Liver (tissue), 9 donors: ENCODE data around the gene MCF2L2. TPM values are rescaled to one million over a fixed set of nuclear protein-coding genes. Genes with fewer than 3 reads are reported as not detected.

Experiments used
- DNase-seq: peaks from one replicate; pipeline ENCODE4 v3.0.0-alpha.2; 2017; ENCODE audit warnings: low spot score
- H3K27ac ChIP-seq, 2 donors: one replicate each; pipeline ENCODE4 v1.7.0; 2013; ENCODE audit warnings: inconsistent platforms in 2 of 2, low read length in 2 of 2, control low read depth in 1 of 2, low read depth in 1 of 2, mild to moderate bottlenecking in 1 of 2
- H3K27me3 ChIP-seq, 4 donors: one replicate each; pipeline versions ENCODE4 v1.6.1 to v1.7.0; 2013; ENCODE audit warnings: low read length in 3 of 4, inconsistent platforms in 1 of 4, mild to moderate bottlenecking in 1 of 4, moderate library complexity in 1 of 4; ENCODE audit not compliant: control insufficient read depth in 4 of 4, insufficient read depth in 4 of 4
- H3K36me3 ChIP-seq, 4 donors: one replicate each; pipeline versions ENCODE4 v1.6.1 to v1.7.0; 2013; ENCODE audit warnings: low read length in 3 of 4, mild to moderate bottlenecking in 3 of 4, low read depth in 1 of 4, moderate library complexity in 1 of 4; ENCODE audit not compliant: control insufficient read depth in 4 of 4, insufficient read depth in 3 of 4
- H3K4me1 ChIP-seq, 4 donors: one replicate each; pipeline versions ENCODE4 v1.6.1 to v1.7.0; 2013; ENCODE audit warnings: low read length in 3 of 4, mild to moderate bottlenecking in 3 of 4, moderate library complexity in 1 of 4; ENCODE audit not compliant: control insufficient read depth in 4 of 4, insufficient read depth in 4 of 4
- H3K4me3 ChIP-seq, 3 donors: one replicate each; pipeline versions ENCODE4 v1.6.1 to v1.7.0; 2013; ENCODE audit warnings: low read length in 3 of 3, control low read depth in 1 of 3, low read depth in 1 of 3, mild to moderate bottlenecking in 1 of 3
- H3K9ac ChIP-seq, 2 donors: one replicate each; pipeline ENCODE4 v1.7.0; 2013; ENCODE audit warnings: low read length in 2 of 2, mild to moderate bottlenecking in 2 of 2, moderate library complexity in 2 of 2, control low read depth in 1 of 2, low read depth in 1 of 2
- H3K9me3 ChIP-seq, 4 donors: one replicate each; pipeline versions ENCODE4 v1.6.1 to v1.7.0; 2013; ENCODE audit warnings: low read length in 3 of 4; ENCODE audit not compliant: control insufficient read depth in 4 of 4
- ATF3 ChIP-seq: IDR thresholded peaks from 2 replicates; pipeline ENCODE4 v1.6.1; 2016; ENCODE audit warnings: antibody characterized with exemption
- CTCF ChIP-seq: fragments of 150-350 bp; IDR thresholded peaks from 2 replicates; pipeline ENCODE4 v1.5.1; 2017; ENCODE audit warnings: improper control_type of control experiment, low read depth, low read length; ENCODE audit not compliant: missing input control
- EGR1 ChIP-seq, 2 donors: IDR thresholded peaks; 2 replicates each; pipeline ENCODE4 v1.6.1; 2016 to 2018; ENCODE audit warnings: antibody characterized with exemption in 2 of 2, low read depth in 2 of 2
- FOXA1 ChIP-seq: IDR thresholded peaks from 2 replicates; pipeline ENCODE4 v1.6.1; 2016; ENCODE audit warnings: antibody characterized with exemption
- FOXA2 ChIP-seq: IDR thresholded peaks from 2 replicates; pipeline ENCODE4 v1.6.1; 2016; ENCODE audit warnings: antibody characterized with exemption
- GABPA ChIP-seq, 2 donors: IDR thresholded peaks in 1 of 2; conservative IDR thresholded peaks in 1 of 2; 2 replicates each; pipeline ENCODE4 v1.6.1; 2016; ENCODE audit warnings: antibody characterized with exemption in 2 of 2, mild to moderate bottlenecking in 1 of 2, moderate library complexity in 1 of 2
- HNF4A ChIP-seq, 2 donors: conservative IDR thresholded peaks; 2 replicates each; pipeline ENCODE4 v1.6.1; 2016; ENCODE audit warnings: antibody characterized with exemption in 2 of 2, mild to moderate bottlenecking in 2 of 2
- HNF4G ChIP-seq: IDR thresholded peaks from 2 replicates; pipeline ENCODE4 v1.6.1; 2016; ENCODE audit warnings: antibody characterized with exemption
- JUND ChIP-seq, 2 donors: IDR thresholded peaks; 2 replicates each; pipeline ENCODE4 v1.6.1; 2016; ENCODE audit warnings: antibody characterized with exemption in 2 of 2
- MAX ChIP-seq: IDR thresholded peaks from 2 replicates; pipeline ENCODE4 v1.6.1; 2016; ENCODE audit warnings: antibody characterized with exemption
- NR2F2 ChIP-seq: IDR thresholded peaks from 2 replicates; pipeline ENCODE4 v1.6.1; 2016; ENCODE audit warnings: antibody characterized with exemption
- RAD21 ChIP-seq, 2 donors: IDR thresholded peaks; 2 replicates each; pipeline ENCODE4 v1.6.1; 2016; ENCODE audit warnings: antibody characterized with exemption in 2 of 2, mild to moderate bottlenecking in 2 of 2
- REST ChIP-seq: IDR thresholded peaks from 2 replicates; pipeline ENCODE4 v1.6.1; 2016; ENCODE audit warnings: antibody characterized with exemption, mild to moderate bottlenecking
- RXRA ChIP-seq, 2 donors: IDR thresholded peaks; 2 replicates each; pipeline ENCODE4 v1.6.1; 2017 to 2018; ENCODE audit warnings: antibody characterized with exemption in 2 of 2, mild to moderate bottlenecking in 1 of 2
- SP1 ChIP-seq: IDR thresholded peaks from 2 replicates; pipeline ENCODE4 v1.6.1; 2018; ENCODE audit warnings: antibody characterized with exemption, mild to moderate bottlenecking
- TAF1 ChIP-seq: conservative IDR thresholded peaks from 2 replicates; pipeline ENCODE4 v1.6.1; 2016; ENCODE audit warnings: antibody characterized with exemption, mild to moderate bottlenecking
- YY1 ChIP-seq: IDR thresholded peaks from 2 replicates; pipeline ENCODE4 v1.6.1; 2016; ENCODE audit warnings: antibody characterized with exemption, mild to moderate bottlenecking
- ZBTB33 ChIP-seq: IDR thresholded peaks from 2 replicates; pipeline ENCODE4 v1.6.1; 2016; ENCODE audit warnings: antibody characterized with exemption
- WGBS: extraction: QIAGEN DNeasy Blood & Tissue Kit; methylation state at CpG from one replicate; pipeline ENCODE4 v1.1.7; 2013; 5-methylcytosine and 5-hydroxymethylcytosine counted together
- polyA plus RNA-seq, 2 donors: library from polyadenylated mRNA; stranded (reverse) in 1 of 2; unstranded in 1 of 2; fragments of 200-250 nt in 1 of 2; fragments of >200 nt in 1 of 2; fragmentation: Nextera tagmentation in 1 of 2; extraction: Ambion mirVana in 1 of 2; gene quantifications; one replicate each; pipeline versions ENCODE4 v1.2.1 to v1.2.3, GENCODE V29; 2013 to 2015
- total RNA-seq, 2 donors: library from RNA; depleted of rRNA; stranded (reverse); fragments of >200 nt; gene quantifications; one replicate each; pipeline ENCODE4 v1.2.3, GENCODE V29; 2014
- donor health status: healthy.
- donor health status: healthy.
- donor health status: healthy.
- donor health status: healthy.
- donor health status: healthy.

MCF2L2 gene
- total and polyA plus RNA-seq, 4 donors: 0.02 to 0.47 (median 0.17) TPM; not detected in 1

- Histone ChIP-seq H3K27me3 (peaks cover 0 to 2% (median 0%) of the 10 kb centered on the region in 4 donors), H3K4me1 (peaks cover 2 to 4% (median 3%) of the 10 kb centered on the region in 4 donors), H3K36me3 (no peaks in the 10 kb centered on the region), H3K9me3 (no peaks in the 10 kb centered on the region), H3K27ac (no peak overlapping the region), H3K4me3 (no peak overlapping the region), H3K9ac (no peak overlapping the region)
- 90% methylated on average over 4 of the region's 4 CpGs for WGBS
- no peak for DNase-seq
- TF ChIP-seq ZBTB33: no peak
- TF ChIP-seq HNF4A (conservative IDR thresholded peaks at IDR 0.05): no peak
- TF ChIP-seq EGR1 (IDR thresholded peaks at IDR 0.05; ENCODE audit: low read depth in 2 of 2): no peak
- no peak for TF ChIP-seq HNF4G
- TF ChIP-seq NR2F2: no peak
- TF ChIP-seq JUND (IDR thresholded peaks at IDR 0.05): no peak
- no peak for TF ChIP-seq TAF1
- no peak for TF ChIP-seq YY1
Observed at GRCh38 chr3:183313351-183313750, 115.1 kb downstream of the MCF2L2 start.

- Histone ChIP-seq H3K9ac (no peak overlapping the region), H3K27ac (no peak overlapping the region), H3K4me1 (peaks cover 2 to 8% (median 4%) of the 10 kb centered on the region in 4 donors), H3K4me3 (no peak overlapping the region), H3K27me3 (peaks cover 0 to 2% (median 0%) of the 10 kb centered on the region in 4 donors), H3K9me3 (no peaks in the 10 kb centered on the region), H3K36me3 (no peaks in the 10 kb centered on the region)
- WGBS: 93% methylated on average over 2 of the region's 2 CpGs
- TF ChIP-seq RXRA (IDR thresholded peaks at IDR 0.05) (no peak), RAD21 (IDR thresholded peaks at IDR 0.05) (no peak), JUND (IDR thresholded peaks at IDR 0.05) (no peak), ZBTB33 (no peak), NR2F2 (no peak), FOXA1 (no peak), GABPA (IDR thresholded peaks at IDR 0.05 in 1 of 2, conservative IDR thresholded peaks at IDR 0.05 in 1 of 2) (no peak), YY1 (no peak), REST (no peak), HNF4G (no peak), FOXA2 (no peak), SP1 (no peak), EGR1 (IDR thresholded peaks at IDR 0.05; ENCODE audit: low read depth in 2 of 2) (no peak), TAF1 (no peak), HNF4A (conservative IDR thresholded peaks at IDR 0.05) (no peak), ATF3 (no peak), MAX (no peak), CTCF (no peak)
- no peak for DNase-seq
Observed at GRCh38 chr3:183312433-183312832, 116.0 kb downstream of the MCF2L2 start.
